ENCODE results near the gene SLC26A1.

The SLC26A1 gene

DNA sequence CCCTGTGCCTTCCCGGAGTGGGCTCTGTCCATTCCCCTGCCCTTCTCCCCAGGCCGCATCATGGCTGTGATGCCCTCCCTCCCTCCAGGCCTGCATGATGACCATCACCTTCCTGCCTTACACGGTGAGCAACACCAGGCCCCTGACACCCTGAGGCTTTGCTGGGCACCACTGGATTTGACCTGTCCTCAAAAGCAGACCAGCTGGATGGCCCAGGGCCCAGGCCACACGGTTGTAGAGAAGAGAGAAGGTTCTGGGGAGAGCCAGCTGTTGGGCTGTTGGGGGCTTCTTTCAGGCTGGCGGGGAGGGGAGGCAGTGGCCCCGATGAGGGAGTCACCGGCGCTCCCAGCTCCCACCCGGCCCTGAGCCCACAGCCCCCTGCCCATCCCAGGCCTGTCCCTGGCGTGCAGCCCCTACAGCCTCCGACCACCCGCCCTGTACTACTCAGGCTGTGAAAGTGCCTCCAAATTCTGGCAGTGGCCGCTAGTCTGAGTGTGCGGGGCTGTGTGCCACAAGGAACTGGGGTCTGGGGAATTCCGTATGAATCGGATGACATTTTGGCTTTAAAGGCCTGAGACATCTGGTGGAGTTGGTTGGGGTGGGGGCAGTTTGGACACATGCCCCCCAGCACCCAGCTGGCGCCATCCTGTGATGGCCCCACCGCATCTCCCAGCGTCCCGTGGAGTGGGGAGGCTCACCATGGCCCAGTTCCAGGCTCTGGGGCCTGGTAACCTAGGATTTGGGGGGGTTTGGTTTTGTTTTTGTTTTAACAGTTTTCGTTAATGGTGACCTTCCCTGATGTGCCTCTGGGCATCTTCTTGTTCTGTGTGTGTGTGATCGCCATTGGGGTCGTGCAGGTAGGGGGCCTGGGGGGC is 41.4 kb downstream of the SLC26A1 start:
- Histone ChIP-seq H2AFZ (ENCODE audit: low read length) (no peak overlapping the region), H3K79me1 (ENCODE audit: low read depth, low read length) (peaks cover 2% of the 10 kb centered on the region), H2AK5ac (ENCODE audit: low read depth, low read length) (peak overlapping the region; percentile 63), H2BK120ac (ENCODE audit: low read depth, low read length) (no peak overlapping the region), H3K23ac (ENCODE audit: low read depth, low read length, poor library complexity) (peak overlapping the region; percentile 73), H3K4ac (ENCODE audit: low read length) (no peak overlapping the region), H2BK15ac (ENCODE audit: low read length) (peak overlapping the region; percentile 81), H4K8ac (ENCODE audit: low read depth, low read length) (no peak overlapping the region), H4K91ac (ENCODE audit: low read depth, low read length, poor library complexity) (peak overlapping the region; percentile 72), H3K14ac (ENCODE audit: low read length) (no peak overlapping the region), H2BK12ac (ENCODE audit: low read length) (no peak overlapping the region), H3K9ac (ENCODE audit: low read depth, low read length, poor library complexity) (peak overlapping the region; percentile 77), H3K36me3 (replicated peaks in 1 of 2; ENCODE audit: control insufficient read depth in 2 of 2, insufficient read depth in 2 of 2, low read length in 2 of 2) (no peaks in the 10 kb centered on the region), H3K4me1 (ENCODE audit: control insufficient read depth in 2 of 2, insufficient read depth in 1 of 2, low read depth in 1 of 2, low read length in 2 of 2) (peaks cover 0 to 6% of the 10 kb centered on the region in 2 donors), H3K27me3 (ENCODE audit: control insufficient read depth in 3 of 3, insufficient read depth in 3 of 3, low read depth in 1 of 3, low read length in 3 of 3) (peaks cover 0 to 4% (median 0%) of the 10 kb centered on the region in 3 experiments), H3K27ac (replicated peaks; ENCODE audit: low read length) (no peak overlapping the region), H2BK5ac (ENCODE audit: low read length) (no peak overlapping the region), H3K9me3 (replicated peaks in 1 of 2; ENCODE audit: control insufficient read depth in 2 of 2, insufficient read depth in 1 of 2, low read depth in 1 of 2, low read length in 2 of 2) (no peaks in the 10 kb centered on the region), H3K4me2 (ENCODE audit: insufficient read depth, low read length, poor library complexity, severe bottlenecking) (peak overlapping the region; percentile 25), H3K18ac (ENCODE audit: low read length) (peak overlapping the region; percentile 87), H3K4me3 (ENCODE audit: low read length in 2 of 2) (no peak overlapping the region)
- no CpG with 5 or more reads among the region's 23 CpGs for WGBS, 2 donors (ENCODE audit: extremely low coverage in 2 of 2, insufficient read length in 2 of 2, insufficient replicate concordance in 1 of 2)
- DNase-seq (ENCODE audit: low spot score), result no peak

DNA sequence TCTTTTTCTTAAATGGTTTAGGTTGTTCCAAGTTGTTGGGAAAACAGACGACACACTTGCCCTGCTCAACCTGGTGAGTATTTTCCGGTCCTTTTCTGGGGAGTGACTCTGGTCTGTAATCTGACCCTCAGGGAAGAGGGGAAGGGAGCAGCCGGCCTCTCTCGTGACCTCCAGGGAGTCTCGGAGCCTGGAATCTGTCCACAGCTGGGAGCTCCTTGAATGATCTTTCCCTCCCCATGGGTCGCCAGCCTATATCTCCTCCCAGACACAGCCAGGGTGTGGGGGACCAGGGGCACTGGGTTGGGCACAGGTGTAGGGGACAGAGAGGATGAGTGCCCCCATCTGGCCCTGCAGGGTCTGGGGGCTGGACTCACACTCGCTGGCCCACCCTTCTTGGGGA is 42.0 kb downstream of the SLC26A1 start:
- Histone ChIP-seq H2BK120ac (ENCODE audit: low read depth, low read length) (no peak overlapping the region), H2BK12ac (ENCODE audit: low read length) (no peak overlapping the region), H3K4me3 (ENCODE audit: low read length in 2 of 2) (no peak overlapping the region), H3K18ac (ENCODE audit: low read length) (peak overlapping the region; percentile 87), H3K27me3 (ENCODE audit: control insufficient read depth in 3 of 3, insufficient read depth in 3 of 3, low read depth in 1 of 3, low read length in 3 of 3) (peaks cover 0 to 10% (median 0%) of the 10 kb centered on the region in 3 experiments), H3K79me1 (ENCODE audit: low read depth, low read length) (peaks cover 2% of the 10 kb centered on the region), H2BK15ac (ENCODE audit: low read length) (peak overlapping the region; percentile 81), H3K4ac (ENCODE audit: low read length) (no peak overlapping the region), H3K9ac (ENCODE audit: low read depth, low read length, poor library complexity) (peak overlapping the region; percentile 77), H4K91ac (ENCODE audit: low read depth, low read length, poor library complexity) (no peak overlapping the region), H3K4me2 (ENCODE audit: insufficient read depth, low read length, poor library complexity, severe bottlenecking) (peak overlapping the region; percentile 25), H3K27ac (replicated peaks; ENCODE audit: low read length) (no peak overlapping the region), H2AFZ (ENCODE audit: low read length) (no peak overlapping the region), H3K9me3 (replicated peaks in 1 of 2; ENCODE audit: control insufficient read depth in 2 of 2, insufficient read depth in 1 of 2, low read depth in 1 of 2, low read length in 2 of 2) (no peaks in the 10 kb centered on the region), H2BK5ac (ENCODE audit: low read length) (no peak overlapping the region), H3K4me1 (ENCODE audit: control insufficient read depth in 2 of 2, insufficient read depth in 1 of 2, low read depth in 1 of 2, low read length in 2 of 2) (peaks cover 0 to 6% of the 10 kb centered on the region in 2 donors), H3K36me3 (replicated peaks in 1 of 2; ENCODE audit: control insufficient read depth in 2 of 2, insufficient read depth in 2 of 2, low read length in 2 of 2) (no peaks in the 10 kb centered on the region), H3K14ac (ENCODE audit: low read length) (no peak overlapping the region), H4K8ac (ENCODE audit: low read depth, low read length) (no peak overlapping the region), H2AK5ac (ENCODE audit: low read depth, low read length) (peak overlapping the region; percentile 63), H3K23ac (ENCODE audit: low read depth, low read length, poor library complexity) (peak overlapping the region; percentile 73)
- DNase-seq (ENCODE audit: low spot score), result no peak
- WGBS, 2 donors (ENCODE audit: extremely low coverage in 2 of 2, insufficient read length in 2 of 2, insufficient replicate concordance in 1 of 2), result no CpG with 5 or more reads among the region's 7 CpGs

DNA sequence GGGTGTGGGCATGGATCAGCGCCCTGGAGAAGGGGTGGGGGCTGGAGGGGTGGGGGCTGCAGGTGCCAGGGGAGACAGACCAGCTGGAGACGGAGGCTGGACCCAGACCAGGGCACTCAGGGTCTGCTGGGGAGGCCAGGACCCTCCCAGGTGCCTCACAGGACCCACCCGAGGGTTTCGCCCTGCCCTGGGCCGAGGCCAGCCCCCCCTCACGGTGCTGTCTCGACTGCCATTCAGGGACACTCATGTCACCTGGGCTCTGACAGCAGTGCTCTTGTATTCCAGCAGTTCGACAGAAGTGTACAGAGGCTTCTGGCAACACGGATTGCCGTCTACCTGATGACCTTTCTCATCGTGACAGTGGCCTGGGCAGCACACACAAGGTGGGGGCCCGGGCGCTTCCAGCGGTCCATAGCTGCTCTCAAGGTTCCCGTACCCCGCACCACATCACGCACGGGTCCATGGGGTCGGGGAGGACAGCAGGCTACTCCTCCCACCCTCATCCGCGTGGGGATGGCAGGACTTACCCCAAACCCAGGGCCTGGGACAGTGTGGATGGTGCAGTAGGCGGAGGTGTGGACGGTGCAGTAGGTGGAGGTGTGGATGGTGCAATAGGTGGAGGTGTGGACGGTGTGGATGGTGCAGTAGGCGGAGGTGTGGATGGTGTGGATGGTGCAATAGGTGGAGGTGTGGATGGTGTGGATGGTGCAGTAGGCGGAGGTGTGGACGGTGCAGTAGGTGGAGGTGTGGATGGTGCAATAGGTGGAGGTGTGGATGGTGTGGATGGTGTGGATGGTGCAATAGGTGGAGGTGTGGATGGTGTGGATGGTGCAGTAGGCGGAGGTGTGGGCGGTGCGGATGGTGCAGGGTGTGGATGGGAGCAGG is 42.8 kb downstream of the SLC26A1 start:
- Histone ChIP-seq H2AK5ac (ENCODE audit: low read depth, low read length) (no peak overlapping the region), H3K23ac (ENCODE audit: low read depth, low read length, poor library complexity) (no peak overlapping the region), H4K91ac (ENCODE audit: low read depth, low read length, poor library complexity) (no peak overlapping the region), H2AFZ (ENCODE audit: low read length) (no peak overlapping the region), H3K9ac (ENCODE audit: low read depth, low read length, poor library complexity) (no peak overlapping the region), H3K27ac (replicated peaks; ENCODE audit: low read length) (no peak overlapping the region), H3K27me3 (ENCODE audit: control insufficient read depth in 3 of 3, insufficient read depth in 3 of 3, low read depth in 1 of 3, low read length in 3 of 3) (peaks cover 0 to 18% (median 0%) of the 10 kb centered on the region in 3 experiments), H3K14ac (ENCODE audit: low read length) (peak overlapping the region; percentile 17), H3K79me1 (ENCODE audit: low read depth, low read length) (peaks cover 4% of the 10 kb centered on the region), H3K4ac (ENCODE audit: low read length) (no peak overlapping the region), H2BK15ac (ENCODE audit: low read length) (no peak overlapping the region), H3K18ac (ENCODE audit: low read length) (peak overlapping the region; percentile 71), H2BK12ac (ENCODE audit: low read length) (no peak overlapping the region), H3K4me1 (ENCODE audit: control insufficient read depth in 2 of 2, insufficient read depth in 1 of 2, low read depth in 1 of 2, low read length in 2 of 2) (peaks cover 4 to 11% of the 10 kb centered on the region in 2 donors), H4K8ac (ENCODE audit: low read depth, low read length) (no peak overlapping the region), H3K4me3 (ENCODE audit: low read length in 2 of 2) (no peak overlapping the region), H3K36me3 (replicated peaks in 1 of 2; ENCODE audit: control insufficient read depth in 2 of 2, insufficient read depth in 2 of 2, low read length in 2 of 2) (no peaks in the 10 kb centered on the region), H2BK5ac (ENCODE audit: low read length) (no peak overlapping the region), H3K9me3 (replicated peaks in 1 of 2; ENCODE audit: control insufficient read depth in 2 of 2, insufficient read depth in 1 of 2, low read depth in 1 of 2, low read length in 2 of 2) (no peaks in the 10 kb centered on the region), H2BK120ac (ENCODE audit: low read depth, low read length) (no peak overlapping the region), H3K4me2 (ENCODE audit: insufficient read depth, low read length, poor library complexity, severe bottlenecking) (no peak overlapping the region)
- no CpG with 5 or more reads among the region's 30 CpGs for WGBS, 2 donors (ENCODE audit: extremely low coverage in 2 of 2, insufficient read length in 2 of 2, insufficient replicate concordance in 1 of 2)
- DNase-seq (ENCODE audit: low spot score), result no peak

GRCh38 chr4:949656-950055 is 43.5 kb downstream of the SLC26A1 start:
- peak overlapping the region in 1 of 2 donors; percentile 35 for H3K4me3 ChIP-seq (ENCODE audit: low read length in 2 of 2)
- no peak overlapping the region for H3K4me2 ChIP-seq (ENCODE audit: insufficient read depth, low read length, poor library complexity, severe bottlenecking)
- peaks cover 4% of the 10 kb centered on the region for H3K79me1 ChIP-seq (ENCODE audit: low read depth, low read length)
- no peak overlapping the region for H2BK12ac ChIP-seq (ENCODE audit: low read length)
- no peak overlapping the region for H2AK5ac ChIP-seq (ENCODE audit: low read depth, low read length)
- no peak overlapping the region for H2BK15ac ChIP-seq (ENCODE audit: low read length)
- no peak overlapping the region for H3K4ac ChIP-seq (ENCODE audit: low read length)
- no peak overlapping the region for H4K8ac ChIP-seq (ENCODE audit: low read depth, low read length)
- peaks cover 0 to 25% (median 0%) of the 10 kb centered on the region in 3 experiments for H3K27me3 ChIP-seq (ENCODE audit: control insufficient read depth in 3 of 3, insufficient read depth in 3 of 3, low read depth in 1 of 3, low read length in 3 of 3)
- H3K23ac ChIP-seq (ENCODE audit: low read depth, low read length, poor library complexity), result no peak overlapping the region
- no peak overlapping the region for H3K9ac ChIP-seq (ENCODE audit: low read depth, low read length, poor library complexity)
- H4K91ac ChIP-seq (ENCODE audit: low read depth, low read length, poor library complexity), result no peak overlapping the region
- H2AFZ ChIP-seq (ENCODE audit: low read length), result no peak overlapping the region
- no peak overlapping the region for H3K18ac ChIP-seq (ENCODE audit: low read length)
- no peak overlapping the region for H3K14ac ChIP-seq (ENCODE audit: low read length)
- H3K27ac ChIP-seq (replicated peaks; ENCODE audit: low read length), result no peak overlapping the region
- H3K4me1 ChIP-seq (ENCODE audit: control insufficient read depth in 2 of 2, insufficient read depth in 1 of 2, low read depth in 1 of 2, low read length in 2 of 2), result peaks cover 7 to 16% of the 10 kb centered on the region in 2 donors
- H2BK5ac ChIP-seq (ENCODE audit: low read length), result no peak overlapping the region
- DNase-seq (ENCODE audit: low spot score), result no peak
- WGBS, 2 donors (ENCODE audit: extremely low coverage in 2 of 2, insufficient read length in 2 of 2, insufficient replicate concordance in 1 of 2), result no CpG with 5 or more reads among the region's 20 CpGs
- no peaks in the 10 kb centered on the region for H3K36me3 ChIP-seq (replicated peaks in 1 of 2; ENCODE audit: control insufficient read depth in 2 of 2, insufficient read depth in 2 of 2, low read length in 2 of 2)
- no peaks in the 10 kb centered on the region for H3K9me3 ChIP-seq (replicated peaks in 1 of 2; ENCODE audit: control insufficient read depth in 2 of 2, insufficient read depth in 1 of 2, low read depth in 1 of 2, low read length in 2 of 2)
- H2BK120ac ChIP-seq (ENCODE audit: low read depth, low read length), result no peak overlapping the region
